Loucy (cell line): Measurements from ENCODE around the gene ZNF227.
"Not testable (repeated sequence)": the region's sequence is repeated elsewhere in the genome, so short reads cannot be mapped to it uniquely, and the experiment has no call there.

ENCODE experiments used
- H2AFZ ChIP-seq: fragments of 200-600 bp; sonication (generic); 2 replicates; pipeline ENCODE4 v1.6.0; 2016; ENCODE audit warnings: antibody characterized with exemption, mild to moderate bottlenecking, low read length, moderate library complexity
- H3F3A ChIP-seq: fragments of 200-600 bp; 2 replicates; pipeline ENCODE4 v1.6.0; 2016; ENCODE audit warnings: antibody characterized with exemption, low read depth, mild to moderate bottlenecking
- H3K27me3 ChIP-seq: fragments of 200-600 bp; sonication (generic); 2 replicates; pipeline ENCODE4 v1.6.1; 2014; ENCODE audit warnings: low read length, mild to moderate bottlenecking; ENCODE audit not compliant: insufficient read depth, poor library complexity, severe bottlenecking
- H3K36me3 ChIP-seq: fragments of 200-600 bp; sonication (generic); 2 replicates; pipeline ENCODE4 v1.6.1; 2016; ENCODE audit warnings: low read length; ENCODE audit not compliant: insufficient read depth
- H3K4me1 ChIP-seq: fragments of 200-600 bp; sonication (generic); 2 replicates; pipeline ENCODE4 v1.5.1; 2014; ENCODE audit warnings: low read length, mild to moderate bottlenecking; ENCODE audit not compliant: insufficient read depth, poor library complexity, severe bottlenecking
- H3K4me2 ChIP-seq: fragments of 200-600 bp; sonication (generic); 2 replicates; pipeline ENCODE4 v1.6.0; 2014; ENCODE audit warnings: antibody characterized with exemption, low read length, low read depth, mild to moderate bottlenecking; ENCODE audit not compliant: poor library complexity, severe bottlenecking
- H3K4me3 ChIP-seq: fragments of 200-600 bp; sonication (generic); 2 replicates; pipeline ENCODE4 v1.5.1; 2014; ENCODE audit warnings: low read length, mild to moderate bottlenecking, mixed read lengths; ENCODE audit not compliant: poor library complexity, severe bottlenecking
- H3K79me2 ChIP-seq: fragments of 200-600 bp; sonication (generic); 2 replicates; pipeline ENCODE4 v1.6.1; 2014; ENCODE audit warnings: low read length; ENCODE audit not compliant: insufficient read depth
- H3K9ac ChIP-seq: fragments of 200-600 bp; sonication (generic); 2 replicates; pipeline ENCODE4 v1.6.0; 2014; ENCODE audit warnings: mild to moderate bottlenecking, low read depth, low read length, moderate library complexity; ENCODE audit not compliant: poor library complexity, severe bottlenecking
- H3K9me2 ChIP-seq: fragments of 200-600 bp; sonication (generic); replicated peaks from 2 replicates; pipeline ENCODE4 v1.6.1; 2016; ENCODE audit warnings: low read depth, low read length, mixed read lengths
- H3K9me3 ChIP-seq: fragments of 200-600 bp; sonication (generic); 2 replicates; pipeline ENCODE4 v1.6.1; 2014; ENCODE audit warnings: mild to moderate bottlenecking, antibody characterized with exemption, low read length, low read depth; ENCODE audit not compliant: insufficient read depth
- H4K20me1 ChIP-seq: fragments of 200-600 bp; sonication (generic); 2 replicates; pipeline ENCODE4 v1.6.0; 2014; ENCODE audit warnings: antibody characterized with exemption, low read length, mild to moderate bottlenecking; ENCODE audit not compliant: insufficient read depth, poor library complexity, severe bottlenecking
- EZH2phosphoT487 ChIP-seq: fragments of 200-600 bp; IDR thresholded peaks from 2 replicates; pipeline ENCODE4 v1.6.1; 2018; ENCODE audit warnings: antibody characterized with exemption, mild to moderate bottlenecking, moderate library complexity, borderline replicate concordance
- TF ChIP-seq, protein P1 (sequence below): fragments of 200-600 bp; sonication (generic); conservative IDR thresholded peaks from 2 replicates; pipeline ENCODE4 v1.5.1; 2014; ENCODE audit warnings: mild to moderate bottlenecking, antibody characterized with exemption, low read length

The ZNF227 gene

DNA sequence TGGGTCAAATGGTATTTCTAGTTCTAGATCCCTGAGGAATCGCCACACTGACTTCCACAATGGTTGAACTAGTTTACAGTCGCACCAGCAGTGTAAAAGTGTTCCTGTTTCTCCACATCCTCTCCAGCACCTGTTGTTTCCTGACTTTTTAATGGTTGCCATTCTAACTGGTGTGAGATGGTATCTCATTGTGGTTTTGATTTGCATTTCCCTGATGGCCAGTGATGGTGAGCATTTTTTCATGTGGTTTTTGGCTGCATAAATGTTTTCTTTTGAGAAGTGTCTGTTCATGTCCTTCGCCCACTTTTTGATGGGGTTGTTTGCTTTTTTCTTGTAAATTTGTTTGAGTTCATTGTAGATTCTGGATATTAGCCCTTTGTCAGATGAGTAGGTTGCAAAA lies 9.0 kb downstream of the ZNF227 start:
- H3K79me2 ChIP-seq = peaks cover 14% of the 10 kb centered on the region
- not testable (repeated sequence) for H3K9ac ChIP-seq, H3K9me2 ChIP-seq, H2AFZ ChIP-seq, H3K4me2 ChIP-seq, H3F3A ChIP-seq, H3K9me3 ChIP-seq, H3K27me3 ChIP-seq, H3K4me3 ChIP-seq, H4K20me1 ChIP-seq
- peaks cover 21% of the 10 kb centered on the region; the same call in 1 of the 2 replicates for H3K36me3 ChIP-seq
- peaks cover 19% of the 10 kb centered on the region for H3K4me1 ChIP-seq

DNA sequence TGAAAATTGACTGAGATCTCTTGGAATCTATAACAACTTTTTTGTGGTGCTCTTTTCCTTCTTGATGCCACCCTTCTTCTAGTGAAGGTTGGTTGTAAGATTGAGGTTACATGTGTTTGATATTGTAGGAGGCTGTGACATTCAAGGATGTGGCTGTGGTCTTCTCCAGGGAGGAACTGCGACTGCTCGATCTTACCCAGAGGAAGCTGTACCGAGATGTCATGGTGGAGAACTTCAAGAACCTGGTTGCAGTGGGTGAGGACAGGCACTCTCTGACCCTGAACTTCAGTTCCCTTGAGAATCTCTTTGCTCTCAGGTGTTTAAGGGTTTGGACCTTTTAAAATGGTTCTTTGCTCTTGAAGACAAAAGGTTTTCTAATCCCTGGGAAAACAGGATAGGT lies 16.0 kb downstream of the ZNF227 start:
- Histone ChIP-seq H3K27me3 (no peaks in the 10 kb centered on the region), H3K4me1 (no peaks in the 10 kb centered on the region), H3K4me2 (no peak overlapping the region), H2AFZ (no peak overlapping the region), H3F3A (no peaks in the 10 kb centered on the region), H3K79me2 (peaks cover 3% of the 10 kb centered on the region; the same call in 1 of the 2 replicates), H3K4me3 (no peak overlapping the region), H3K9me2 (no peaks in the 10 kb centered on the region), H3K36me3 (peaks cover 55% of the 10 kb centered on the region; the same call in 1 of the 2 replicates), H3K9ac (no peak overlapping the region), H3K9me3 (no peaks in the 10 kb centered on the region), H4K20me1 (no peaks in the 10 kb centered on the region)
- TF ChIP-seq EZH2phosphoT487 = no peak
- TF ChIP-seq, protein P1, sequence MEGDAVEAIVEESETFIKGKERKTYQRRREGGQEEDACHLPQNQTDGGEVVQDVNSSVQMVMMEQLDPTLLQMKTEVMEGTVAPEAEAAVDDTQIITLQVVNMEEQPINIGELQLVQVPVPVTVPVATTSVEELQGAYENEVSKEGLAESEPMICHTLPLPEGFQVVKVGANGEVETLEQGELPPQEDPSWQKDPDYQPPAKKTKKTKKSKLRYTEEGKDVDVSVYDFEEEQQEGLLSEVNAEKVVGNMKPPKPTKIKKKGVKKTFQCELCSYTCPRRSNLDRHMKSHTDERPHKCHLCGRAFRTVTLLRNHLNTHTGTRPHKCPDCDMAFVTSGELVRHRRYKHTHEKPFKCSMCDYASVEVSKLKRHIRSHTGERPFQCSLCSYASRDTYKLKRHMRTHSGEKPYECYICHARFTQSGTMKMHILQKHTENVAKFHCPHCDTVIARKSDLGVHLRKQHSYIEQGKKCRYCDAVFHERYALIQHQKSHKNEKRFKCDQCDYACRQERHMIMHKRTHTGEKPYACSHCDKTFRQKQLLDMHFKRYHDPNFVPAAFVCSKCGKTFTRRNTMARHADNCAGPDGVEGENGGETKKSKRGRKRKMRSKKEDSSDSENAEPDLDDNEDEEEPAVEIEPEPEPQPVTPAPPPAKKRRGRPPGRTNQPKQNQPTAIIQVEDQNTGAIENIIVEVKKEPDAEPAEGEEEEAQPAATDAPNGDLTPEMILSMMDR = no peak

DNA sequence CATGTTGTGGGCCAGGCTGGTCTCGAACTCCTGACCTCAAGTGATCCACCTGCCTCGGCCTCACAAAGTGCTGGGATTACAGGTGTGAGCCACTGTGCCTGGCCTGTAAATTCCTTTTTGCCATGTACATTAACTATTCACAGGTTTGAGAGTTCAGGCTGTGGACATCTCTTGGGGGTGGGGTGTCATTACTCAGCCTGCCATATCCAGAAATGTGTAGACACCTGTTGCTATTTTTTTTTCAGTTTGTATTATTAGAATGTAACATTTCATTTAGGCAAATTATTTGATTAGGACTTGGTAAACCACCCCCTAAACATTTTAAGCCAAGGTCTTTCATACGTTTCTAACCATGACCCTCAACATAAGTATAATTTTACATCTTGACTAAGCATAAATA lies 20.5 kb downstream of the ZNF227 start:
- TF ChIP-seq, protein P1 = no peak
- TF ChIP-seq EZH2phosphoT487 = no peak
- no peak overlapping the region for H3K4me3 ChIP-seq
- H3K27me3 ChIP-seq = no peaks in the 10 kb centered on the region
- H3K9me3 ChIP-seq = no peaks in the 10 kb centered on the region
- peaks cover 89% of the 10 kb centered on the region for H3K36me3 ChIP-seq
- no peak overlapping the region for H2AFZ ChIP-seq
- no peak overlapping the region for H3K9ac ChIP-seq
- H3K9me2 ChIP-seq = no peaks in the 10 kb centered on the region
- no peaks in the 10 kb centered on the region for H4K20me1 ChIP-seq
- no peaks in the 10 kb centered on the region for H3K4me1 ChIP-seq
- peaks cover 3% of the 10 kb centered on the region; the same call in 1 of the 2 replicates for H3K79me2 ChIP-seq
- no peaks in the 10 kb centered on the region for H3F3A ChIP-seq
- H3K4me2 ChIP-seq = no peak overlapping the region

DNA sequence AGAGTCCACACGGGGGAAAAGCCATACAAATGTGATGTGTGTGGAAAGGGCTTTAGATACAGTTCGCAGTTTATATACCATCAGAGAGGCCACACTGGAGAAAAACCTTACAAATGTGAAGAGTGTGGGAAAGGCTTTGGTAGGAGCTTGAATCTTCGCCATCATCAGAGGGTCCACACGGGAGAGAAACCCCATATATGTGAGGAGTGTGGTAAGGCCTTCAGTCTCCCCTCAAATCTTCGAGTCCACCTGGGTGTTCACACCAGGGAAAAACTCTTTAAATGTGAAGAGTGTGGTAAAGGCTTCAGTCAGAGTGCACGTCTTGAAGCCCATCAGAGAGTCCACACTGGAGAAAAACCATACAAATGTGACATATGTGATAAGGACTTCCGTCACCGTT lies 24.1 kb downstream of the ZNF227 start:
- no peak overlapping the region for H2AFZ ChIP-seq
- no peaks in the 10 kb centered on the region for H3K79me2 ChIP-seq
- no peak for TF ChIP-seq EZH2phosphoT487
- TF ChIP-seq, protein P1 = no peak

DNA sequence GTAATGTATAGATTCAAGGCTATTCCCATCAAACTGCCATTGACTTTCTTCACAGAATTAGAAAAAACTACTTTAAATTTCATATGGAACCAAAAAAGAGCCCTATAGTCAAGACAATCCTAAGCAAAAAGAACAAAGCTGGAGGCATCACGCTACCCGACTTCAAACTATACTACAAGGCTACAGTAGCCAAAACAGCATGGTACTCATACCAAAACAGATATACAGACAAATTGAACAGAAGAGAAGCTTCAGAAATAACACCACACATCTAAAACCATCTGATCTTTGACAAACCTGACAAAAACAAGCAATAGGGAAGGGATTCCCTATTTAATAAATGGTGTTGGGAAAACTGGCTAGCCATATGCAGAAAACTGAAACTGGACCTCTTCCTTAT lies 40.0 kb downstream of the ZNF227 start:
- H3K4me1 ChIP-seq, H3K9me3 ChIP-seq, H3F3A ChIP-seq, H3K79me2 ChIP-seq, H4K20me1 ChIP-seq, H3K4me3 ChIP-seq, H3K9me2 ChIP-seq, H3K4me2 ChIP-seq, H2AFZ ChIP-seq, H3K27me3 ChIP-seq, H3K36me3 ChIP-seq, H3K9ac ChIP-seq: not testable (repeated sequence)

More for the DNA sequence above, 24.1 kb downstream of the ZNF227 start:
- Histone ChIP-seq H3K4me3 (no peak overlapping the region), H3K9me2 (no peaks in the 10 kb centered on the region), H3K4me2 (no peak overlapping the region), H3K4me1 (no peaks in the 10 kb centered on the region), H3F3A (no peaks in the 10 kb centered on the region), H3K9ac (no peak overlapping the region), H3K9me3 (no peaks in the 10 kb centered on the region), H3K36me3 (peaks cover 58% of the 10 kb centered on the region), H4K20me1 (no peaks in the 10 kb centered on the region), H3K27me3 (no peaks in the 10 kb centered on the region)
